OCI-LY7 (cell line): Measurements from ENCODE around the gene ACOT13.

Experiments
- EZH2phosphoT487 ChIP-seq: fragments of 200-600 bp; sonication (generic); IDR thresholded peaks from 2 replicates; pipeline ENCODE4 v1.6.1; 2018; ENCODE audit warnings: low read depth, borderline replicate concordance, mild to moderate bottlenecking, mixed run types, antibody characterized with exemption, low read length, moderate library complexity, mixed read lengths
- TF ChIP-seq, protein P1 (sequence below): fragments of 200-600 bp; sonication (generic); conservative IDR thresholded peaks from 2 replicates; pipeline ENCODE4 v1.5.1; 2014; ENCODE audit warnings: mild to moderate bottlenecking, antibody characterized with exemption, low read length, moderate library complexity, mixed read lengths

DNA sequence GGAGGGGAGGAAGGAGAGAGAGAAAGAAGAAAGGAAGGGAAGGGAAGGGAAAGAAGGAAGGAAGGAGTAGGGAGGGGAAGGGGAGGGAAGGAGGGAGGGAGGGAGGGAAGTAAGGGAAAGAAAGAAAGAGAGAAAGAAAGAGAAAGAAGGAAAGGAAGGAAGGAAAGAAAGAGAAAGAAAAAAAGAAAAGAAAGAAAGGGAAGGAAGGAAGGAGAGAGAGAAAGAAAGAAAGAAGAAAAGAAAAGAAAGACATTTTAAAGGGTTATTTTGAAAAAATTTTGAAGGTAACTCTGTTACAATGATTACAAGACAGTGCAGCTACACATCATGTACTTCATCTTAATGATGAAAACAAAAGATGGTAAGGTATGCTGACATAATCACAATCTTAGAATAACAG lies 24.8 kb upstream of the ACOT13 start:
- TF ChIP-seq, protein P1, sequence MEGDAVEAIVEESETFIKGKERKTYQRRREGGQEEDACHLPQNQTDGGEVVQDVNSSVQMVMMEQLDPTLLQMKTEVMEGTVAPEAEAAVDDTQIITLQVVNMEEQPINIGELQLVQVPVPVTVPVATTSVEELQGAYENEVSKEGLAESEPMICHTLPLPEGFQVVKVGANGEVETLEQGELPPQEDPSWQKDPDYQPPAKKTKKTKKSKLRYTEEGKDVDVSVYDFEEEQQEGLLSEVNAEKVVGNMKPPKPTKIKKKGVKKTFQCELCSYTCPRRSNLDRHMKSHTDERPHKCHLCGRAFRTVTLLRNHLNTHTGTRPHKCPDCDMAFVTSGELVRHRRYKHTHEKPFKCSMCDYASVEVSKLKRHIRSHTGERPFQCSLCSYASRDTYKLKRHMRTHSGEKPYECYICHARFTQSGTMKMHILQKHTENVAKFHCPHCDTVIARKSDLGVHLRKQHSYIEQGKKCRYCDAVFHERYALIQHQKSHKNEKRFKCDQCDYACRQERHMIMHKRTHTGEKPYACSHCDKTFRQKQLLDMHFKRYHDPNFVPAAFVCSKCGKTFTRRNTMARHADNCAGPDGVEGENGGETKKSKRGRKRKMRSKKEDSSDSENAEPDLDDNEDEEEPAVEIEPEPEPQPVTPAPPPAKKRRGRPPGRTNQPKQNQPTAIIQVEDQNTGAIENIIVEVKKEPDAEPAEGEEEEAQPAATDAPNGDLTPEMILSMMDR, result no peak
- no peak for TF ChIP-seq EZH2phosphoT487
